ENCODE data around the gene CDK5.
"Not testable (repeated sequence)": the region's sequence is repeated elsewhere in the genome, so short reads cannot be mapped to it uniquely, and the experiment has no call there.

The CDK5 gene

DNA sequence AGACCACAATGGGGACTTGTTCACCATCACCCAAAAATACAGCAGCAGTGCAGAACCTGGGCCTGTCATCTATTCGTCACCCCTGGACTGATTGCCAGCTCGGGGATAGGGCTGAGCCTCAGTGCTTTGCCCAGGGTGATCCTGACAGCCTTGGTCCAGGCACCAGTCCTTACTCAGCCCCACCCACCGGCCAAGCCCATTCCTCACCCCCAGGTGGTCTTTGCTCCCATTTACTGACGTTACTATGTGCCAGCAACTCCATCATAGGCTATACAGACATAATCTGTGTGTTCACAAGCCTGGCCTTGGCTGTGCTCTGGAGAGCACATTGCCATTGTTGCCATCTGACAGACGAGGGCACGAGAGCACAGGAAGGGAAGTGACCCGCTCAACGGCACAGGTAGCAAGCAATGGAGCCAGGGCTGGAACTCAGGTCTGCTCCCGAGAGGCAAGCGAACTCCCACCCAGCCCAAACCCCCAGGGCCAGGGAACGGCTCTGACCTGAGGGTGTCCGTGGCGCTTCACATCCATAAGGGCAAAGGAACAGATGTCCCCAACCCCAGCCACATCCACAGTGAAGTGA, 40.2 kb downstream of the CDK5 start:
- no peak for DNase-seq (ENCODE audit: low read depth in 1 of 2, low spot score in 1 of 2)

DNA sequence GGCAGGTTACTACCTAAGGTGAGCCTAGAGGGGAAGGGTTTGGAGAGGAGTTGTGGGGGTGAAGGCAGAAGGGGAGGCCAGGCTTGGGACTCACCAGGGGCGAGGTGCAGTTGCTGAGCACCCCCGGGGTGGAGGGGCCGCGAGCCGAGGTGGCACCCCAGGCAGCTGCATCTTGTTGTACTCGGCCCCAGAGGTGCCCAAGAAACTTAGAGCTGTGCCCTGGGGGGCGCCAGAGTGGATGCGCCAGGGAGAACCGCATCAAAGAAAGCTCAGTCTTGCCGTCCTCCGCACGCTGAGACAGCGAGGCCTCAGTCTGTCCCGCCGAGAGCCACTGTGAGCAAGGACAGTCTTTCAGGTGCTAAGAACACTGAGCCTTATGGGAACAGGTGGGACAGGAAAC, 40.8 kb downstream of the CDK5 start:
- no peak for DNase-seq (ENCODE audit: low read depth in 1 of 2, low spot score in 1 of 2)

DNA sequence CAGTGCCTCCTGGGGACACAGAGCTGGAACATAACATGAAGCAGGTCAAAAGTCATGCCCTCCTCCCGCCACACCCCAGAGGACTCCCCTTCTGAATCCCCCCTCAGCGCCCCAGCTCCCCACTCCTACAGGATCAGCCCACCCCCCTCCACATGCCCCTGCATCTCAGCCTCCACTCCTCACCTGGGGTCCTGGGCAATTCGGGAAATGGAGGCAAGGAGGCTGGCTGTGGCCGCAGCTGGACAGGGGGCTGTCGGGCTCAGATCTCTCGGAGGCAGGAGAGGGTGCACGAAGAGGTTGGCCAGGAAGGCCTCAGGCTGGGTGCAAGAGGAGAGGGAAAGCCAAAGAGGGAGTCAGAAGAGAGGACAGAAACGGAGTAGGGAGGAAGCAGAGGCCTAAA, 41.2 kb downstream of the CDK5 start:
- DNase-seq (ENCODE audit: low read depth in 1 of 2, low spot score in 1 of 2) = no peak

DNA sequence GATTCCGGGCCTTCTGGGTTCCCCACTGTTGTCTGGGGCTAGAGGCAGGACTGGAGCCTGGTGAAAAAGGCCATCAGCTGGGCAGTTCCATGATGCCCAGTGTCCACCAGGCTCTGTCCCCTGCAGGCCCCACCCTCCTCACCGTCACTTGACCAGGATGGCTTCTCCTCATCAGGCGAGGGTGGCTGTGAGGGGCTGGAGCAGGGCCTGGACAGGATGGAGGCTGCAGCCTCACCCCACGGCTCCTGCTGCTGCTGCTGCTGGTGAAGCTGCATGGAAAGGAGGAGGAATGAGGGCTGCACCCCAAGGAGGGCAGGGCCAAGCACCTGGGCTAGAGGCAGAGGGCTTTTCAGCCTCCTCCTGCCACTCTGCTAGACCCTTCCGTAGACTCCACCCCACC, 41.7 kb downstream of the CDK5 start:
- no peak for DNase-seq (ENCODE audit: low read depth in 1 of 2, low spot score in 1 of 2)

DNA sequence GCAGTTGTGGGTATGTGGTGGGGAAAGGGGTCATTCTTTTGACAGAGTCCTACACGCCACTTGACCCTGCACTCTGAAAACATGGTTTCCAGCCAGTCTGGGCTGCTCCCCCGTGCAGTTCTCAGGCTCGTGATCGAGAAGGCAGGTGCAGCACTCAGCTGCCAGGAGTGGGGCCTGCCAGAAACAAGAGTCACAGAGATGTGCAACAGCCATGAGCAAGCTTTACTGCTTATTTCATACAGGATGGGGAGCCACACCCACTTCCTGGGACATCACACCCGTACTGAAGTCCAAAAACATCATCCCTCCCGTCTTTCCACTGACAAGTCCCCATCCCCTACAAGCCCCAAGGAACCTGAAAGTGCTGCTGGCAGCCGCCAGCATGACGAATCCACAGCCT, 42.7 kb downstream of the CDK5 start:
- no peak for DNase-seq (ENCODE audit: low read depth in 1 of 2, low spot score in 1 of 2)

DNA sequence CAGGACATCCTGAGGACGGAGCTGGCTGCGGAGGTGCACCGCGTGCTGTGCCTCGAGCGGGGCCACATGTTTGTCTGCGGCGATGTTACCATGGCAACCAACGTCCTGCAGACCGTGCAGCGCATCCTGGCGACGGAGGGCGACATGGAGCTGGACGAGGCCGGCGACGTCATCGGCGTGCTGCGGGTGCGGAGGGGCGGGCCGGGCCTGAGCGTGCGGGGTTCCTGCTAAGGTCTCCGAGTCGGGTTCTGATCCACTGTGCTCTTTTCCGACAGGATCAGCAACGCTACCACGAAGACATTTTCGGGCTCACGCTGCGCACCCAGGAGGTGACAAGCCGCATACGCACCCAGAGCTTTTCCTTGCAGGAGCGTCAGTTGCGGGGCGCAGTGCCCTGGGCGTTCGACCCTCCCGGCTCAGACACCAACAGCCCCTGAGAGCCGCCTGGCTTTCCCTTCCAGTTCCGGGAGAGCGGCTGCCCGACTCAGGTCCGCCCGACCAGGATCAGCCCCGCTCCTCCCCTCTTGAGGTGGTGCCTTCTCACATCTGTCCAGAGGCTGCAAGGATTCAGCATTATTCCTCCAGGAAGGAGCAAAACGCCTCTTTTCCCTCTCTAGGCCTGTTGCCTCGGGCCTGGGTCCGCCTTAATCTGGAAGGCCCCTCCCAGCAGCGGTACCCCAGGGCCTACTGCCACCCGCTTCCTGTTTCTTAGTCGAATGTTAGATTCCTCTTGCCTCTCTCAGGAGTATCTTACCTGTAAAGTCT, 43.8 kb downstream of the CDK5 start:
- peak; percentile 73 to 79 for DNase-seq (ENCODE audit: low read depth in 1 of 2, low spot score in 1 of 2)

DNA sequence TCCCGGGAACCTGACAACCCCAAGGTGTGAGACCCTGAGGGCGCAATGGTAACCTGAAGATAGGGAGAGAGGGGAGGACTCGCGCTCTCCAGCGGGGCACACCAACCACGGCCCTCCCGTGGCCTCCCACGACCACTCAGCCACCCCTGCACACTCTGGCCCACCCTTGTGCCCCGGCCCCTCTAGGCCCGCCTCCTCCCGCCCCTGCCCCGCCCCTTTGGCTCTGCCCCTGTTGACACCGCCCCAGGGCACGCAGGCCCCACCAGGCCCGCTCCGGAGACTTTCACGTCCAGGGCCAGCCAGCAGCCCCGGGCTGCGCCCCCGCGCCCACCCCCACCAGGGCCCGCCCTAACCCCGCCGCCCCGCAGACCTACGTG, 44.4 kb downstream of the CDK5 start:
- no peak for DNase-seq (ENCODE audit: low read depth in 1 of 2, low spot score in 1 of 2)

DNA sequence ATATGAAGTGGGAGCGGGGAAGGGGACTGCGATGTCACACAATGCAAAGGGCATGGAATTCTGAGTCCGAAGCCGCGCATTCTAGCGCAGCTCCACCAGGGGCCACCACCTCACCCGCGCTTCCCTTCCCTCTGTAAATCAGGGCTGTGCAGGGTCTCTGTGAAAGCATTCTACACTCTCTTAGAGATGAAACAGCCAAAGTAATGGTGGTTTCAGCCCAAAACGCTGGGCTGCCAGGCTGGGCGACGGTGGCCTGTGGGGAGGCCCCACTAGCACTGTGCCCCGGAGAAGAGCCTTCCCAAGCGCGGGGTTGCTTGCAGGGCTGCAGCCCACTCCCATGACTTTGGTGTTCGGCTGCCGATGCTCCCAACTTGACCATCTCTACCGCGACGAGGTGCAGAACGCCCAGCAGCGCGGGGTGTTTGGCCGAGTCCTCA, 44.8 kb downstream of the CDK5 start:
- no peak for DNase-seq (ENCODE audit: low read depth in 1 of 2, low spot score in 1 of 2)

DNA sequence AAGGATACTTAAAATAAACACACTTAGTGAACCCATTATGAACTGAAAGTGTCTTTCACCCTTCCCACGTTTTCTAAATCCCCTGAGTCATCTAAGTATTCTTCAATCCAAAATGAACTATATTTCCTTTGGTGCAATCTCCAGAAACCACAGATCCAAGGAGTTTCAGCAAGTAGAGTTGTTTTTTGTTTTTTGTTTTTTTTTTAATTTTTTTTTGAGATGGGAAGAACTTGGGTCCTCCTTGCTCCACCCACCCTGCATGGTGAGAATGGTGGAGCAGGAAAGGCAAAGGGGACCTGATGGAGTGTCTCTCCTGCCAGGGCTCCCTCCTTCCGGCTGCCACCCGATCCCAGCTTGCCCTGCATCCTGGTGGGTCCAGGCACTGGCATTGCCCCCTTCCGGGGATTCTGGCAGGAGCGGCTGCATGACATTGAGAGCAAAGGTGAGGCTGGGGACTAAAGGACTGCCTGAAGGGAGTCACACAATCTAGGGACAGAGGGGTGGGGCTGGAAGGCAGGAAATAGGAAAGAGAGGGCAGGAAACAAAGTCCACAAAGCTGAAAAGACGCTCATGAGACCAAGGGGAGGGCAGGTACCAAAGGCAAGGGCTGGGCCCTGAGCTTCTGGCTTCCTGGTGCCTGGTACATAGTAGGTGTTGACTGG, 45.5 kb downstream of the CDK5 start:
- no peak for DNase-seq (ENCODE audit: low read depth in 1 of 2, low spot score in 1 of 2)

DNA sequence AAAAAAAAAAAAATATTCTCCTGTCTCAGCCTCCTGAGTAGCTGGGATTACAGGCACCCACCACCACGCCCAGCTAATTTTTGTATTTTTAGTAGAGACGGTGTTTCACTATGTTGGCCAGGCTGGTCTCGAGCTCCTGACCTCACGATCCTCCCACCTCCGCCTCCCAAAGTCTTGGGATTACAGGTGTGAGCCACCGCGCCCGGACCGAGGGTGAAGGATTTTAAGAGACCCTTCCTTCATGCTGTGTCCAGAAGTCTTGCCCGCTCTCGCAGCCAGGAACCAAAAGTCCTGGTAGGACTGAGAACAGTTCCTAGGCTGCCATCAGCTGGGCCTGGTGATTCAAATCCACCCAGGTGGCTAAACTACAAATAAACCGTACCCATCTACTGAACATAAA, 46.1 kb downstream of the CDK5 start:
- DNase-seq (ENCODE audit: low read depth in 1 of 2, low spot score in 1 of 2) = not testable (repeated sequence)

DNA sequence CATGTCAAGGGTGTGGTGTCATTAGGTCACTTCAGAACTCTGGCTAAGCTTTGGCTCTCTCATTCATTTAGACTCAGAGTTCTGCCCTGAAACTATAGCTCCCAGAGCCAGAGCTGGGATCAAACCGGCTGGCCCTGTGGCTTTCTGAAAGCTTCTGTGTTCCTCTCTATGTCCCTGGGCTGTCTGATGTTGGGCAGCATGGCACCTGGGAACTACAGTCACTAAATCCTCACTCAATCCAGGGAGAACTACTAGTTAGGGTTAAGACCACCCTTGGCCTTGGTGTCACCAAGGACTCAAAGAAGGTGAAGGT, 46.6 kb downstream of the CDK5 start:
- DNase-seq (ENCODE audit: low read depth in 1 of 2, low spot score in 1 of 2) = no peak

DNA sequence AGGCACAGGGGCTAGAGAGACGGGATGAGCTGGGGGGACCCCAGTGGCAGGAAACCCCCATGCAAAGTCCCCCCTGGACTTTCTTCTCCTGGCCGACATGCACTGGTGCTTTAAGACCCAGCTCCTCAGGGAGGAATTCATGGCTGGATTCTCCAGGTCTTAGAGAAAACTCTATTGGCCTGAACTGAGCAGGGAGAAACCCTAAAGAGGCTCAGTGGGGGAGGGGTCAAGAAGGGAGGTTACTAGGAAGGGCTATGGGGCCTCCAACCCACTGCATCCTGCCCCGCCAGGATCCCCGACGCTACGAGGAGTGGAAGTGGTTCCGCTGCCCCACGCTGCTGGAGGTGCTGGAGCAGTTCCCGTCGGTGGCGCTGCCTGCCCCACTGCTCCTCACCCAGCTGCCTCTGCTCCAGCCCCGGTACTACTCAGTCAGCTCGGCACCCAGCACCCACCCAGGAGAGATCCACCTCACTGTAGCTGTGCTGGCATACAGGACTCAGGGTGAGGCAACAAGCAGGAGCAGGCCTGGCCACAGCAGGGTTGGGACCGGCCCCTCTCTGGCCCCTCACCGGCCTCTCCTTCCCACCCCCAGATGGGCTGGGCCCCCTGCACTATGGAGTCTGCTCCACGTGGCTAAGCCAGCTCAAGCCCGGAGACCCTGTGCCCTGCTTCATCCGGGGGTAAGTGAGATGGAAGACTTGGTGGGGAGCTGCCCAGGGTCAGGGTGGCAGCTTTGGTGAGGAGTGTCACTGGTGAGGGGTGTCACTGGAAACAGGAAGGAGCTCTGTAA, 47.2 kb downstream of the CDK5 start:
- DNase-seq (ENCODE audit: low read depth in 1 of 2, low spot score in 1 of 2) = no peak

DNA sequence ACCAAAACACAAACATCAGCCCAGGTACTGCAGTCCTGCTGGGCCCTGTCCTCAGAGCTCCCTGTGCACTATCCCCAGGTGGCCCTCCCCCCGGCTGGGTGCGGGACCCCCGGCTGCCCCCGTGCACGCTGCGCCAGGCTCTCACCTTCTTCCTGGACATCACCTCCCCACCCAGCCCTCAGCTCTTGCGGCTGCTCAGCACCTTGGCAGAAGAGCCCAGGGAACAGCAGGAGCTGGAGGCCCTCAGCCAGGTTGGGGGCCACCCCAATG, 47.7 kb downstream of the CDK5 start:
- no peak for DNase-seq (ENCODE audit: low read depth in 1 of 2, low spot score in 1 of 2)

DNA sequence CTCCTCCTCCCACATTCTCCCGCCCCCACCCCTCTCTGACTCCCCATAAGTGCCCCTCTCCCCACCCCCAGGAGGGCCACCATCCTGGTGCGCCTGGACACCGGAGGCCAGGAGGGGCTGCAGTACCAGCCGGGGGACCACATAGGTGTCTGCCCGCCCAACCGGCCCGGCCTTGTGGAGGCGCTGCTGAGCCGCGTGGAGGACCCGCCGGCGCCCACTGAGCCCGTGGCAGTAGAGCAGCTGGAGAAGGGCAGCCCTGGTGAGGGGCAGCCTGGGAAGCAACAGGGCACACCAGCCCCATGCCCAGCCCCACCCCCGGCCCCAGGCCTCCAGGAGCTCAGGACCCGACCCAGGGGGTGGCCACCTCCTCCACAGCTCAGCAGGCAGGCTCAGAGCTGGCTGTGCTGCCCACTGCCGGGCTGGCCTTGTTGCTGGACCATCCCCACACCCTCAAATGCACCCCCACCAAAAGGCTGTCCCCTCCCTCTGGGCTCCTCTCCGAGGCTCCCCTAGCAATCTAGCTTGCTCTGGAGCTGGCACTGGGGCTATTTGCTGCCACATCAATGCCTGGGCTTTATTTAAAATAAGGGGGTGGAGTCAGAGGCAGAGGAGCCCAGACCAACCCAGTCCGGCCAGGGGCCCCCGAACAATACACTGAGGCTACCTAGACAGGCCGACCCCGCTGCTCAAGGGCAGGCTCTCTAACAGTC, 48.2 kb downstream of the CDK5 start:
- DNase-seq (ENCODE audit: low read depth in 1 of 2, low spot score in 1 of 2) = no peak

DNA sequence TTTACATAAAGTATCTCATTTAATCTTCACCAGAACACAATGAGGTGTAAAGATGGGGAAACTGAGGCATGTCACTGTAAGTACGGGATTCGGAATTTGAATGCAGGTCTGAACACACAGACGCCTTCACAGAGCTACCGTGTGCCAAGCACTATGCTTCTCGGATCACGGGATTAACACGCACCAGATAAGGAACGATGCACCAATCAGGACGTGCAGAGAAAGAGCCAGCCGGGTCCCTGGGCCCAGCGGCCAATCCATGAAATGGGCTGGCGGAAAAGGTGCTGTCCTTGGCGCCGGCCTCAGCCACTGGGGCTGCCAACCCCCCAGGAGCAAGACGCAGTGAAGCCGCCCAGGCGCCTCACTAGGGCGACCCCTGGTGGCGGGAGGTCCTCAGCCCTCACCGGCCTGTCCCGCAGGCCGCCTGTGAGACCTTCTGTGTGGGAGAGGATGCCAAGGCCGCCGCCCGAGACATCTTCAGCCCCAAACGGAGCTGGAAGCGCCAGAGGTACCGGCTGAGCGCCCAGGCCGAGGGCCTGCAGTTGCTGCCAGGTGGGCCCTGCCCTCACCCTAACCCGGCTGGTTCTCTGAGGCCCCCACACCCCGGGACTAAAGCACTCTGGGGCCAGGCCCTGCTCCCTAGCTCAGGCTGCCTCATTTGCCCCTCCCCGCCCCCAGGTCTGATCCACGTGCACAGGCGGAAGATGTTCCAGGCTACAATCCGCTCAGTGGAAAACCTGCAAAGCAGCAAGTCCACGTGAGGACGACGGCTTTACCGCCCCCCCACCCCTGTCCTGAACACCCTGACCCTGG, 49.0 kb downstream of the CDK5 start:
- peak; percentile 64 to 77 for DNase-seq (ENCODE audit: low read depth in 1 of 2, low spot score in 1 of 2)

DNA sequence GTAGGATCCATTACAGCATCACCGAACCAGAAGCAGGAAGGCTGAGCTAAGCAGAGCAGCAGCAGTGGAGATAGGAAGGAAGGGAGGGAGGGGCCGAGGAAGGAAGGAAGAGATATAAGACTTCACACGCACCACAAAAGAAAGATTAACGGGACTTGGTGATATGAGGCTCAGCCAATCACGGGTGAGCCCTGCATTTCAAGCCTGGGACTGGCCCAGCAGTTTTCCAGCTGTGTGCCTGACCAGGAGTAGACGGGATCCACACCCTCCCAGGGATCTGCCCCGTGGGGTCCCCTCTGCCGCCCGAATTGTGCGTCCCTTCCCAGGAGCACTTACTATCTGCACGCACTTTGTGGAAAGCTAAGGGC, 49.6 kb downstream of the CDK5 start:
- no peak for DNase-seq (ENCODE audit: low read depth in 1 of 2, low spot score in 1 of 2)

DNA sequence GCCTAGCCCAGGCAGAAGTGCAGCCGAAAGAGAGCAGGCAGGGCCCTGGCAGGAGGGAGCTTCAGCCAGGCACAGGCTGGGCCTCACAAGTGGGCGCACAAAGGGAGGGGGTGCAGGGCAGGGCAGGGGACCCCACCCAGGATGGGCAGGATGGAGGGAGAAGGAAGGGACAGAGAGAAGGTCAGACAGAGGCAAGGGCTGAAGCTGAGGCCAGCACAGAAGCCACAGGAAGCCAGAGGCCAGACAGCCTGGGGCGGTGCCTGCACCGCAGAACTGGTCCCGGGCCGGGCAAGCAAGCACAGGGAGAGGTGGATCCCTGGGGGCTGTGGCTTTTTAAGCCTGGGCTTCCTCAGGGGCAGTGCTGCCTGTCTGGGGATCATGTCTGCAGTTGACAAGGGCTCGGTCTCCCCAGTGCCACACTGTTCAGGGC, 50.2 kb downstream of the CDK5 start:
- DNase-seq (ENCODE audit: low read depth in 1 of 2, low spot score in 1 of 2) = no peak

DNA sequence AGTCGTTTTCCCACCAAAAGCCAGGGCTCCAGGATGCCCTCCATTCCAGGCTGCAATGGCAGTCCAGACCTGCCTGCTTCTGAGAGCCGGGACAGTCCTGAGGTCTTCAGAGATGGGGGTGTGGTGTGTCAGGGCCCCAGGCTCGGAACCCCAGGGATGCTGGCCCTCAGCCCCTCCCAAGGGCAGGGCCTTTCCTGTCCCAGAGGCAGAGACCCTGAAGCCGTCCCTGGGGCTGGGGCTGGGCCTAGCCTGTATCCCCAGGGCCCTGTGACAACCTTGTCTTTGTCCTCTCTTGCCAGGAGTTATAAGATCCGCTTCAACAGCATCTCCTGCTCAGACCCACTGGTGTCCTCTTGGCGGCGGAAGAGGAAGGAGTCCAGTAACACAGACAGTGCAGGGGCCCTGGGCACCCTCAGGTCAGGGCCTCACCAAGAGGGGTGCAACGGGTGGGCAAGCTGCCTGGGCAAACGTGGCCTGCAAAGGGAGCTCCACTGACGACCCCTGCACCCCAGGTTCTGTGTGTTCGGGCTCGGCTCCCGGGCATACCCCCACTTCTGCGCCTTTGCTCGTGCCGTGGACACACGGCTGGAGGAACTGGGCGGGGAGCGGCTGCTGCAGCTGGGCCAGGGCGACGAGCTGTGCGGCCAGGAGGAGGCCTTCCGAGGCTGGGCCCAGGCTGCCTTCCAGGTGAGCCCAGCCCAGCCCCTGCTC, 51.0 kb downstream of the CDK5 start:
- DNase-seq (ENCODE audit: low read depth in 1 of 2, low spot score in 1 of 2) = no peak

DNA sequence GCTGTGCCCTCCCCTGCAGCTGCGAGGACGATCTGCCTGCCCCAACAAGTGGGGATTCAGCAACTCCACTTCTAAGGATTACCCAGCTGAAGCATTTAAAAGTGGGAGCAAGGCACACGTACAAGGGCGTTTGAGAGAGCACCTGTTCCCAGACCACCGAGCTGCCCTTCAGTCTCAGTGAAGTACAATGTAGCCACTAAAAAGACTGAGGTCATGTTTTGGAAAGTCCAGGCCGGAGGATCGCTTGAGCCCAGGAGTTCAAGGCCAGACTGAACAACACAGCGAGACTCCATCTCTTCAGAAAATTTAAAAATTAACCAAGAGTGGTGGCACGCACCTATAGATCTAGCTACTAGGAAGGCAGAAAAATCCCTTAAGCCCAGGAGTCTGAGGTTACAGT, 52.1 kb downstream of the CDK5 start:
- no peak for DNase-seq (ENCODE audit: low read depth in 1 of 2, low spot score in 1 of 2)
